Measurements from ENCODE around the gene ADCY2.

Gene ADCY2

DNA sequence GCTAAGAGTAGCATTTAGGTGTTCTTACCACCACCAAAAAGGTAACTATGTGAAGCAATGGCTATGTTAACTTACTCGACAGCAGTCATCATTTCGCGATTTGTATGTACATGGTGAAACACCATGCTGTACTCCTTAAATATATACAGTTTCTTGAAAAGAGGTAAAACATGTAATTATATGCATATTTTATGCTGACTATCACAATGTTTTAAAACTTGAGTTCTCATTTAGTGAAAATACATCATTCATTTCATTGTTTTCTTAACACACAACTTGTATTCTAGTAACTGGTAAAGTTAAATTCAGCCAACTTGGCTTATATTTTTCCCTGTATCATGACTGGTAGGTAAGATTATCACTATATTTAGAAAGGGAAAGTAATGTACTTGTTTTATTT lies 189.9 kb downstream of the ADCY2 start:
- in situ Hi-C loops (cut with MboI; ENCODE audit: low sequenced_read_pairs): no loop called here

DNA sequence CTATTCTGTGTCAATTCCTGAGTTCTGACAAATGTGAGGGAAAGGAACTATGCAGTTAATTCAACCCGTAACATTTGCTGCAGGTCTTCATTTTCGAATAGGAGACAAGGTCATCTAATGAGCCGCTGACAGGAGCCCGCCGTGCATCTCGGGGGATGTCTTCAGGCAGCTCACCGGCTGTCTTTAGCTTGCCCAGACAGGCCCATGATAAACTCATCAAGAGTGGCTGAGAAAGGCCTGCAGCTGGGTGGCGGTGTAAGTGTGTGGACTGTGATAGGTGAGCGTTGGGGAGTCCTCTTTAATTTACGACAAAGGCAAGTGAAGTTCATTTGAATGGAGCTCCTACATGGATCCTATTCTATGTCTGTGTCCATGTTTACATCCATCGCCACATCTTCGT lies 190.5 kb downstream of the ADCY2 start:
- in situ Hi-C loops (cut with MboI; ENCODE audit: low sequenced_read_pairs): no loop called here

DNA sequence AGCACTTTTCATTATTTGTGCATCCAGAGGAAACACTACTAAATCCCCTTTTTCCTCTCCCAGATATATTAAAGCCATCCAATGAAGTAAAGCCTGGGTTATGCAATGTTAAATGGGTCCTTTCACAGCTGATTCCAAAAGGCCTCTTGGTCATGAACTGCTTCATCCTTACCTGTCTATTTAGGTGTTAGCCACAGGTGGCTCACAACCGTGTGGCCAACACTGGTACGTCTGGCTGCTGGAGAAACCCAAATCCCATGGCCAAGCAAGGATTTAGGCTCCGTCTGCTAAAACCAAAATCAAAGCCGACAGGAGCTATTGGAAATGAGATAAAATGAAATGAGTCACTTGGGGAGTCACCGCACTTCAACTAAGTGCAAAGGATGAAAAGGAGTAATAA lies 193.9 kb downstream of the ADCY2 start:
- in situ Hi-C loops (cut with MboI; ENCODE audit: low sequenced_read_pairs): no loop called here

DNA sequence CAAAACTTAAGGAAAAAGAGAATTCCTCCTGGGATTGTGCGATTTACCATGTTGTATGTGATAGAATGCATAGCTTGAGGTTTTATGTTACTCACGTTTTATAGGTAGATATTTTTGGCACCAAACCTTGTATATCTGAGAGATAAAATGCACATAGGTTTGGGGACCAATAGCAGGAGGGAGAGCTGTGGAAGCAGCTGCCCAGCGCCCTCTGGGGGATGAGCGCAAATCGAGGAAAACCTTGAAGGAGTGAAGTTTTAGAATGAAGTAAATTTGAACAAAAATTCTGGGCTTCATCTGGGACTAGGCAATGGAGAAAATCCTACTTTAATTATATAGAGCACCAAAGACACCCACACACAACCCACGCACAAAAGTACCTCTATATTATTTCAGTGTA lies 197.0 kb downstream of the ADCY2 start:
- in situ Hi-C loops (cut with MboI; ENCODE audit: low sequenced_read_pairs): no loop called here

DNA sequence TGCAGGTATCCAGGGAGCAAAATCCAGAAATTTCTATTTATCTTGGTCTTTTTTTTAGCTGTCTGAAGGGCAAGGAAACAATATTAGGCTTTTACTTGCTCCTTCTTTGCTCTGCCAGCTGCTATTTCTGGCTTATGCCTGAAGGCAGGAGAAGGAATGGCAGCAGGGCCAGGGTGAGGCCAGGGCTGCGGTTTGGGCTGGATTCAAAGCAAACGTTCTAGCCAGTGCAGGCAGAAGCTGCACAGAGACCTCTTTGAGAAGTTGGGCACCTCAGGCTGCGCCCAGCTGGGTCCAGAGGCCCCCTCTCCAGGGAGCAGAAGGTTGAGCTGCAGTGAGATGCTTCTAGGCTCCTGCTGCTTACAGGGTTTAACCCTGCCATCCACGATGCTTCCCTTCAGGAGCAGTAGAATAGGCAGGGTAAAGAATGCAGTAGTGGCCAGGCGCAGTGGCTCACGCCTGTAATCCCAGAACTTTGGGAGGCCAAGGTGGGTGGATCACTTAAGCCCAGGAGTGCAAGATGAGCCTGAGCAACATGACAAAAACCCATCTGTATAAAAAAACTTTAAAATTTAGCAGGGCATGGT lies 201.2 kb downstream of the ADCY2 start:
- in situ Hi-C loops (cut with MboI; ENCODE audit: low sequenced_read_pairs): no loop called here

DNA sequence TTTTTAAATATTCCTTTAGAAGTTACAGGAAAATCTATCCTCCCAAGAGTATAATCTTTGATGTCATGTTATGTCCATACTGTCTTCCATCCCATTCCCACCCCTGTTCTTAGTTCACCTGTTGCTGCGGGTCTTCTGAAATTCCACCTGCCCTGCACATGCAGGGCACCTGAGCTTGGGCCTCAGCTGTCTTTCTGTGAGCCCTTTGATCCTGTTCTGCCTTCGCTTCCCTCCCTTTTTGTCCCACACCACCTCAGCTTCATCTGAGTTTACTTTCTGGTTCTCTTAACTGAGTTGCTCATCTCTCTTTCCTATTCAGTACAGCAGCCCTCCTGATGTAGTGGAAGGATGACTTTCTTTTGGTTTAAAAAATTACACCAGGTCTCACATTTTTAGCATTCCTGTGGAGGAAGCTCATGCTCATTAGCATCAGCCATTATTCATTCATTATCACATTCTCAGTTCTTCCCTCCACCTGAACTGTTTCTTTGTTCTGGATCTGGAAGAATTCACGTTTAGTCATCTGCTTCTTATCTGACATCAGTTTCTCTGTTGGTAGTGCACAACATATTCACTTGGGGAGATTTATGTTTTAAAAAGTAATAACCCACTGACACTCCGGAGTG lies 211.0 kb downstream of the ADCY2 start:
- in situ Hi-C loops (cut with MboI; ENCODE audit: low sequenced_read_pairs): no loop called here

DNA sequence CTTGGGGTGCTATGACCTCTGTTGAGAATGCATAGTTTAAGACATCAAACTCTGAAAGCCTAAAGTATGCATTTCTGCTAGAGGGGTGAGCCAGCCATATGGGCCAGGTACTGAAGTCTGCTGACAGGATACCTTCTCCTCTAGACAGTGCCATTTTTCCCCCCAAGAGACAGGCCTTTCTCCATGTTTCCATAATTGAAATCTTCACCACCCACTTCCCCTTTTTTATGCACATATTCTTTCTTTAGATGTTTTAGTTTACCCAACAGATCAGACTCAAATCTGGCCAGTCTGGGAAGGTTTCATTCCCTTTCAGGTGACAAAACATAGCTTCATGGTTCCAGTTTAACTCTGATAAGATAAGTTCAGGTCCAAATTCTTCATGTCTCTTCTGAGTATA lies 212.8 kb downstream of the ADCY2 start:
- in situ Hi-C loops (cut with MboI; ENCODE audit: low sequenced_read_pairs): no loop called here

DNA sequence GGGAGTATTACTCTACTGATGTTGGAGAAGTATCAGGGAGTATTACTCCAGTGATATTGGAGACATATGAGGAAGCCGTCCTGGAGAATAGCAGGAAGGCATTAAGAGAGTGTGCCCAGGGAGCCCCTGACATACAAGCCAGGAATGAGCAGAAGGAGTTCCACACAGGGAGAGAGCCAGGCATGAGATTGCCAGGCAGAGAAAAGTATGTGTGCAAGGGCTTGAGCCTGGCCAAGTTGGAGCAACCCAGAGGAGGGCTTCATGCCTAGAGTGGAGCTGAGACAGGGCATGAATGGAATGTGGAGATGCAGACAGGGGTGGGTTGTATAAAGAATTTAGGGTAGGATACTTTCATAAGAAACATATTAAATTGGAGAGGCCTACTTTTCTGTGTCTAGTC lies 213.8 kb downstream of the ADCY2 start:
- in situ Hi-C loops (cut with MboI; ENCODE audit: low sequenced_read_pairs): no loop called here

DNA sequence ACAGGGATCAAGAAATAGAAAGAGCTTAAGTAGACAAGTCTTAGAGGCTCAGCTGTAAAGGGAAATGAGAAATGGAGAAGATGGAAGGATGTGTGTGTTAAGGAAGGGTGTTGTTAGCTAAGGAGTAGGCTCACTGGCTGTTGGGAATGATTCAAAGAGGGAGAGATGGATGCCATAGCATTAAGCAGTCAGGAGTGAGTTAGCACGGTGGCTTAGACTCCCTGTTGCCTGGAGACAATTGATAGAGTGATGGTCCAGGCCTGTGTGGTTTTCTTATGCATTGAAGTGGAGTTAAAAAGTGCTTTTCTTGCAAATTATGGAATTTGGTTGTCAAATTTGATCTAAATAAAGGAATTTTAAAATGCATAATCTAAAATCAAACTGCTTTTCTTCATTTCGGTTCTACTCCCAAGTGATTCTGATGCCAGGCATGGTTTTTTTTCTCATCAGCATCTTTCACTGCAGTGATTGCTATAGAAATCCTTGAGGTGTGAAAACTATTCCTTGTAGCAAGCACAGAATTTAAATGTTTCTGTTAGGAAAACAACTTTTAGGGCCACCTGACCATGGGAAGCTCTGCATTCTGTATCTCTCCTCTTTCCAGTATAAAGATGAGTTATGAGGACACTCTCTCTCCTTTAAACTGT lies 214.7 kb downstream of the ADCY2 start:
- in situ Hi-C loops (cut with MboI; ENCODE audit: low sequenced_read_pairs): no loop called here

DNA sequence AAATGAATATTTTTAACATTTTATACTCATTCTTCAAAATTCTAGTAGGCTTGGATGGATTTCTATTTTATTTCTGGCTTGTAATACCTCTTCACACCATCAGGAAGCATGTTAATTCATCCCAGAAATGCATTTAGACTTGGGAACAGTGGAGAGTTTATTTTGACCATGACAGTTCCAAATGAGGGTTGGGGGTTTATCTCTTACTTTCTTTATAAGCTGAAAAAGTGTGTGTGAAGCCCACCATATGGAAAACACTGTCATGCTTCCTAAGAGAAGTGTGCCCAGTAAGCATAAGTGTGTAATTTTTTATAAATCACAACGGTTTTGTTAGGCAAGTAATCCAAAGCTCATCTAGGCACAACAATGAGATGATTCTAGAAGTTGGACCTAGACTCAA lies 215.6 kb downstream of the ADCY2 start:
- in situ Hi-C loops (cut with MboI; ENCODE audit: low sequenced_read_pairs): no loop called here

DNA sequence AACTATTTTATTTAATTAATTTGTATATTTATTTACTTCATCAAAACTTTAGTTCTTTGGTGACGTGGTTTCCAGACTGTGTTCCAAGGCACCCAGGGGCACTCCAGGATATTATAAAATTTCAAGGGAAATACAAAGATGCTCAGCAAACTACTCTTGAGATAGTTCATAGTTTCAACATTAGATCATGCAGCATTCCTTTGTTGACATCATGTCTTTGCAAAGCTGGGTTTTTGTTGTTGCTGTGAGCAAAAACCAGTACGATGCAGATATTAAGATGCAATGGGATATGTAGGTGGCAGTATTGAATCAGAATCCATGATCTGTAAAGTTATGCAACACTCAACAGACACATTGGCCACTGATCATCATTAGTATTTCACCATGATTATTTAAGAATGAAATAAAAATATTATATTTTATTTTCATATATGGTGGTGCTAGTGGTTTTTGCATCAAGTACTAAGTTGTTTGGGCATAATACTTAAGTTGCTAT lies 219.7 kb downstream of the ADCY2 start:
- in situ Hi-C loops (cut with MboI; ENCODE audit: low sequenced_read_pairs): no loop called here

DNA sequence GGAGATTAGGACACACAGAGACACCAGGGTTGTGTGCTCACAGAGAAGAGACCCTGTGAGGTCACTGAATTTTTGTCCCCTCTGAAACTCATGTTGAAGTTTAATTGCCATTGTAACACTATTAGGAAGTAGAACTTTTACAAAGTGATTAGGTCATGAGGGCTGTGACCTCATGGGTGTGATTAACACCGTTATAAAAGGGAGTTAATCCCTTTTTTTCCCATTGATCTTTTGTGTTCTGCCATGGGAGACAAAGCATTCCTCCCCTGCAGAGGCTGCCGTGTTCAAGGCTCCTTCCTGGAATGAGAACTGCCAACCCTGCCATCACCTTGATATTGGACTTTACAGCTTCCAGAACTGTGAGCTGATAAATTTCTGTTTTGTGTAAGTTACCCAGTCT lies 221.0 kb downstream of the ADCY2 start:
- in situ Hi-C loops (cut with MboI; ENCODE audit: low sequenced_read_pairs): no loop called here

DNA sequence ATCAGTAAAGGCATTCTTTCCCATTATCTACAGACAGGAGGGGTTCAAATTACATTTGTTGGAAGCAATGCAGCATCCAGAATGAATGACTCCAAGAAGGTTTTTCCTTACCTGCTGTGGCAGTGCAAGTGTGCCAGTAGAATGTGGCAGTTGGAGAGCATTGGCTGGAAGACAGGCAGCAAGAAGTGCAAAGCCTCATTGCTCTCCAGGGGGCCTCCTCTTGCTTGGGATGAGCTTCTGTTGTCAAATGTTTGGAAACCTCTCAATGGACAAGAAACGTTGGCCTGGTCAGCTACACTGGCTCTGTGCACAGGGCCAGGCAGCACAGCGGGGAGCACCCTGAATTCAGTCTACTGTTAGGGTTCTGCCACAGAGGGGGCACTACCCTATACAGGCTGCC lies 226.6 kb downstream of the ADCY2 start:
- in situ Hi-C loops (cut with MboI; ENCODE audit: low sequenced_read_pairs): no loop called here

DNA sequence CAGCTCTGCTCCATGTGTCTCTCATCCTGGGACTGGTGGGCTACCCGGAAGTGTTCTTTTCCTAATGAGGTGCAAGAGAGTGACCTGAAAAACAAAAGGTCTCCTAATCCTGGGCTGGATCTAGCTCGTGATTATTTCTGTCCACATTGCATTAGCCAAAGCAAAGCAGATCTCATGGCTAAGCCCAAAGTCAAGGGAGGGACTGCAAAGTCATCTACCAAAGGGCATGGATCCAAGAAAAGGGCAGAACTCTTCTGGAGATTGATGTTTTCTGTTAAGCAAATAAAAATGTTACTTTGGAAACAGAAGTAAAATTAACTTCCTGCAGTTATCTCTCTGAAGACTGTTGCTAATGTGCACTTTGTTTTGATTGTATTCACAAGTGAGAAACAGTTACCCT lies 229.8 kb downstream of the ADCY2 start:
- in situ Hi-C loops (cut with MboI; ENCODE audit: low sequenced_read_pairs): no loop called here

DNA sequence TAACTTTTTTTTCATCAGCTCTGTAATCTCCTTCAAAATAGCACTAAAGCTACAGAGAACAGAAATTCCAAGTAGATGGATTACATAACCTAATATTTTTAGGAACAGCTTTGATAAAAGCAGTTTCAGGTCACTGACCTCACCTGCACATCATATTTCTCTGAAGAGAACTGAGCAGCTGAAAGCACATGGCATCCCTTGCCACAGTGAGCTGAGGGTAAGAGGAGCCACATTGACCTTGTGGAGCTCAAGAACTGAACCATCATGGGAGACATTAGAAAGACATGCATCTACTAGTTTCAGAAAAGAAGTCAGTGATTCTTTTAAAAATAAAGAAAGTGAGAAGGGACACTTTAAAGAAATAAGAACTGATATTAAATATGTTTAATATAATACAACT lies 232.3 kb downstream of the ADCY2 start:
- in situ Hi-C loops (cut with MboI; ENCODE audit: low sequenced_read_pairs): no loop called here

DNA sequence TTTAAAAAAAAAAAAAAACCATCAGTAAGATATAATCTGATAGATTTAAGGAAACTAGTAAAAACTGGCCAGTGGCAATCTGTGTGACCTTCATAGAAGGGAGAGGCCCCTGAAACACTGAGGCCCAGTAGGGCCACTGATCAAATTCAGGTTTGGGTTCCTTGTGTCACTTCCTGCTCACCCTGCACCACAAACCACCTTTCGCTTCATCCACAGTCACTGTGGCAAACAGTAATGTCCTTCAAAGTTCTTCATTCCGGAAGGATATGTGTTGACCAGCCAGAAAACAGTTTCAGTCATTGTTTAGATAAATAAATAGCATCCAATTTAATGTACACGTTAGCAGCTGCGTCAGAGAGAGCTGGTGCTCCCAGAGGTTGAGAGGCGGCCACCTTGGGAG lies 232.9 kb downstream of the ADCY2 start:
- in situ Hi-C loops (cut with MboI; ENCODE audit: low sequenced_read_pairs): no loop called here

DNA sequence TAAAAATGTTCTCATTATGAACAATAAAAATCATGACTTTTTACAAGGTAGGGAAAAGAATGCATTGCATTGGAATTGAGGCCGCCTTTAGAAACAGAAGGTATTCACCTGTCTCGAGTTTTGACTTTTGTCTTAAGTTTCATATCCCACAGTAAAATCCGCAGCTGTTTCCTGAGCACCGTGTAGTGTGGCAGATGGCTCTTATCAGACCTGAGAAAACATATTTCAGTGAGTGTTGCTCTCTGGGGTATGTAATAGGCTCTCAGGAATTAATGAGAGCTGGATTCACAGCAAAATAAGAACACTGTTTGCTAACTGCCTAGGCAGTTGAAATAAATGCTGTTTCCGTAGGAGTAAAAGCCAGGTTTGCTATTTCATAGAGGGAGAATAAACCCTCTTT lies 233.6 kb downstream of the ADCY2 start:
- in situ Hi-C loops (cut with MboI; ENCODE audit: low sequenced_read_pairs): no loop called here

DNA sequence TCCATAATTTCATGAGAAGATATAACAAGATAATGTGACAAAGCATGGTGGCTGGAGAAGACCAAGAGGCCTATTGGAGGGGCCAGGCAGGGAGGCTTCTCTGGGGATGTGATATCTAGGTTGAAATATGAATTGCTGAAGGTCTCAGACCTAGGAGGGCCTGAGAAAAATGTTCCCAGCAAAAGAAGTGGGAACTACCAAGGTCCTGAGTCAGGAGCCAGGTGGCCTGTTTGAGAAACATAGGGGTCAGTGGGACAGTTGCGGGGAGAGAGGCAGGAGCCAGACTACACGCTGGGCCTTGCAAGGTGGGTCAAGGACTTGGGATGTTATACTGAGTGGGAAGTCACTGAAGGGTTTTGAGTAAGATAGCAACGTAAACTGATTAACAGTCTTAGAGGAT lies 238.9 kb downstream of the ADCY2 start:
- in situ Hi-C loops (cut with MboI; ENCODE audit: low sequenced_read_pairs): no loop called here

DNA sequence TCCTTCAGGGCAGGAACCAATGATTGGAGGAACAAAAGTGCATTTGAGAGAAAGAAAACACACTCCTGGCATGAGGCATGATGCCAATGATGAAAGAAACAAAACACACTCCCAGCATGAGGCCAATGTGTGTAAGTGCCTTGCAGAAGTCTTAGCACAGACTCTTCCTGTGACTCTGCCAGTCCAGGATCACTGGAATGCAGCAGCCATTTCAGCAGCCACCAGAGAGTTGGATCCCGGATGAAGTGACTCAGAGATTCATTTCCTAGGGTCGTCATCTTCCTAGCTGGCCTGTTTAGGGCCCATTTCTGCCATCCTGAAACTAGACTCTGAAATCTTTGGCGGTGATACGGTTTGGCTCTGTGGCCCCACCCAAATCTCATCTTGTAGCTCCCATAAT lies 242.5 kb downstream of the ADCY2 start:
- in situ Hi-C loops (cut with MboI; ENCODE audit: low sequenced_read_pairs): no loop called here

DNA sequence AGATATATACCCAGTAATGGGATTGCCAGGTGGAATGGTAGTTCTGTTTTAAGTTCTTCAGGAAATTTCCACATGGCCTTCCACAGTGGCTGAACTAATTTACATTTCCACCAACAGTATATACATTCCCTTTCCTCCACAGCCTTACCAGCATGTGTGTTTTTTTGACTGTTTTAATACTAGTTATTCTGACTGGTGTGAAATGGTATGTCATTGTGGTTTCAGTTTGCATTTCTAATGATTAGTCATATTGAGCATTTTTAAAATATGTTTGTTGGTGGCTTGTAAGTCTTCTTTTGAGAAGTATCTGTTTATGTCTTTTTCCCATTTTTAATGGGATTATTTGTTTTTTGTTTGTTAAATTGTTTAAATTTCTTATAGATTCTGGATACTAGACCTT lies 246.1 kb downstream of the ADCY2 start:
- in situ Hi-C loops (cut with MboI; ENCODE audit: low sequenced_read_pairs): no loop called here

DNA sequence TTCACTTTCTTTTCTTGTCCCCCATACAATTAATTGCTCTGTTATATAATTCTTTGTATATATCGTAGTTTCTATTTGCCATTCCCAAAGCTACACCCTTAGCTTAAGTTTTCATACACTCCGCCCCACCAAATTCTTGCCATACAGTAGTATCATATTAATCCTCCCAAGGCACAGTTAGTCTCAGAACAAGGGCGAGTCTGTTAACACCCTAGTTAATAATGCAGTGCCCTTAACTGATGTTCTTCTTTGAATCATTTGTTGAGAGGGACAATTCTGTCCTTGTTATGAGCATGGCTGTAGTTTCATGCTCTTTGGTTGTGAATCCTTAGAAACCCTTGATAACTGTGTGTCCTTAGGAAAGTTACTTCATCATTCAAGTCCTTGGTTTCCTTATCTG lies 248.8 kb downstream of the ADCY2 start:
- in situ Hi-C loops (cut with MboI; ENCODE audit: low sequenced_read_pairs): no loop called here

DNA sequence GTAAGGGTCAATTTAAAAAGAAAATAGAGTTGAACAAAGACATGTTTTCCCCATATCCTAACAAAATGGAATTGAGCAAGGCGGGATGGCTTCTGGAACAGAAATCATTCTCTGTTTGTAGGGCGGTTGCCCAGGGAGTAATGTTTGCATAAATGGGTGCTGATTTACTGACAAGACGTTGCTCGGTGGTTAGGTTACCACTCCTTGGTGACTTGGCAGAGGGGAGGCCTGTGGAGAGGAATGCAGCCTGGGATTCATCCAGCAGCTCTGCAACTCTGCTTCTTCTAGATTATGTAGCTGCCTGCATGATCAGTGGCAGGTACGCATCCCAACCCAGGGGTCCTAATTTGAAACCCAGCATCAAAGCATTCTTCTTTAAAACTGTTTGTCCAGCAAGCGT lies 254.8 kb downstream of the ADCY2 start:
- in situ Hi-C loops (cut with MboI; ENCODE audit: low sequenced_read_pairs): no loop called here

DNA sequence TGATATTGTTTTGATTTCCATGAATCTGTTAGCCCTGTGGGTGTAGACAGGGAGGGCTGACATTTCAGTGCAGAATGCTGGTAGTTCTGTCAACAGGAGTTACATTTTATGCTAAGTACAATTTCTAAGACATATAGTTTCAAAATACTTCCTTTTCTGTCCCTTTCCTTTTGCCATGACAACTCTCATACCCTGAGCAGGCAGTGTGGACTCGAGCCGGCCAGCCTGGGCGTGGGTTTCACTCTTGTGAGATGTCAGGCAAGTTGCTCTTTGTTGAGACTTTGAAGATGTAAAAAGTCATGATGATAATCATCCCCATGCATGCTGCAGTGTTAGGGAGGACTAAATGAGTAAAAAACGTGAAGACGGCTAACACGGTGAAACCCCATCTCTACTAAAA lies 257.1 kb downstream of the ADCY2 start:
- in situ Hi-C loops (cut with MboI; ENCODE audit: low sequenced_read_pairs): no loop called here
